Naive thymus-derived CD4-positive, alpha-beta T cell (primary cell): Measurements from ENCODE around the gene MYH11. TPM values are rescaled to one million over a fixed set of nuclear protein-coding genes. Genes with fewer than 3 reads are reported as not detected.
"Not testable (repeated sequence)": the region's sequence is repeated elsewhere in the genome, so short reads cannot be mapped to it uniquely, and the experiment has no call there.

Source experiments
- ATAC-seq: fragments of 150-1000 bp; cut with Tn5 transposase; 2 replicates; pipeline ENCODE4 v1.10.0; 2021; ENCODE audit warnings: mild to moderate bottlenecking, moderate library complexity
- CTCF ChIA-PET: fragments of 350-600 bp; sonication (Branson Sonifier 250); formaldehyde crosslinking; loops from one replicate; lab custom pipeline; 2021; ENCODE audit warnings: antibody characterized with exemption; lab: Charles Lee
- POLR2A ChIA-PET: fragments of 350-600 bp; sonication (Branson Sonifier 250); formaldehyde crosslinking; loops from one replicate; lab custom pipeline; 2021; ENCODE audit warnings: antibody characterized with exemption, inconsistent platforms; lab: Charles Lee
- DNase-seq, 9 donors: peaks; one replicate each; pipeline versions ENCODE4 v3.0.0 to v3.0.0-alpha.2; 2020 to 2022; ENCODE audit warnings: mixed read lengths in 1 of 9
- H3K27ac ChIP-seq: one replicate; pipeline ENCODE4 v1.7.0; 2013; ENCODE audit warnings: mild to moderate bottlenecking, low read depth, low read length, moderate library complexity
- H3K27me3 ChIP-seq, 2 donors: one replicate each; pipeline ENCODE4 v1.7.0; 2013; ENCODE audit warnings: low read length in 2 of 2, mild to moderate bottlenecking in 2 of 2, moderate library complexity in 2 of 2; ENCODE audit not compliant: control insufficient read depth in 2 of 2, insufficient read depth in 2 of 2
- H3K36me3 ChIP-seq, 3 experiments: 1 replicate in 2 of 3; 2 replicates in 1 of 3; pipeline ENCODE4 v1.7.0; 2013; ENCODE audit warnings: low read length in 3 of 3, mild to moderate bottlenecking in 3 of 3, moderate library complexity in 1 of 3; ENCODE audit not compliant: insufficient read depth in 3 of 3, control insufficient read depth in 2 of 3
- H3K4me1 ChIP-seq, 2 donors: one replicate each; pipeline ENCODE4 v1.7.0; 2013; ENCODE audit warnings: low read length in 2 of 2, mild to moderate bottlenecking in 2 of 2, moderate library complexity in 1 of 2; ENCODE audit not compliant: control insufficient read depth in 2 of 2, insufficient read depth in 2 of 2
- H3K4me3 ChIP-seq: 2 replicates; pipeline ENCODE4 v1.7.0; 2013; ENCODE audit warnings: mild to moderate bottlenecking, low read length
- H3K9me3 ChIP-seq, 3 experiments: 1 replicate in 2 of 3; 2 replicates in 1 of 3; pipeline ENCODE4 v1.7.0; 2013; ENCODE audit warnings: low read length in 3 of 3; ENCODE audit not compliant: control insufficient read depth in 2 of 3
- H3K27ac Mint-ChIP-seq, 9 donors: one replicate each; pipeline ENCODE4 v1.8.0; 2020 to 2022; ENCODE audit warnings: mixed read lengths in 9 of 9, mild to moderate bottlenecking in 8 of 9, moderate library complexity in 5 of 9, inconsistent platforms in 2 of 9
- H3K27me3 Mint-ChIP-seq, 5 donors: one replicate each; pipeline ENCODE4 v1.8.0; 2021 to 2022; ENCODE audit warnings: mixed read lengths in 5 of 5, mild to moderate bottlenecking in 1 of 5
- H3K36me3 Mint-ChIP-seq, 5 donors: one replicate each; pipeline ENCODE4 v1.8.0; 2020 to 2022; ENCODE audit warnings: mixed read lengths in 5 of 5, mild to moderate bottlenecking in 3 of 5, inconsistent platforms in 1 of 5
- H3K4me1 Mint-ChIP-seq, 7 donors: one replicate each; pipeline ENCODE4 v1.8.0; 2020 to 2022; ENCODE audit warnings: mixed read lengths in 7 of 7, mild to moderate bottlenecking in 3 of 7, inconsistent platforms in 1 of 7
- H3K4me3 Mint-ChIP-seq, 10 donors: one replicate each; pipeline ENCODE4 v1.8.0; 2020 to 2022; ENCODE audit warnings: mild to moderate bottlenecking in 10 of 10, mixed read lengths in 10 of 10, moderate library complexity in 6 of 10, inconsistent platforms in 2 of 10
- H3K9me3 Mint-ChIP-seq, 11 donors: one replicate each; pipeline ENCODE4 v1.8.0; 2020 to 2022; ENCODE audit warnings: mixed read lengths in 11 of 11, mild to moderate bottlenecking in 4 of 11, inconsistent platforms in 1 of 11, moderate library complexity in 1 of 11
- intact Hi-C, 2 donors: fragments of 100-400 bp; cut with micrococcal nuclease; formaldehyde crosslinking; loops; one replicate each; pipeline ENCODE4 v1.15.1; 2023
- polyA plus RNA-seq, 2 donors: library from polyadenylated mRNA; unstranded; fragments of 300-500 nt; fragmentation: Illumina TruSeq; gene quantifications; one replicate each; pipeline ENCODE4 v1.2.3, GENCODE V29; 2021
- total RNA-seq, 6 experiments: library from RNA in 5 of 6; stranded (reverse) in 5 of 6; gene quantifications; 1 replicate in 5 of 6; 2 replicates in 1 of 6; pipeline ENCODE4 v1.2.3 and lab custom pipeline; 2021 to 2026

Gene MYH11
- total and polyA plus RNA-seq, 7 experiments from 2014 or later = 0.05 to 2.2 (median 0.39) TPM; not detected in 4

DNA sequence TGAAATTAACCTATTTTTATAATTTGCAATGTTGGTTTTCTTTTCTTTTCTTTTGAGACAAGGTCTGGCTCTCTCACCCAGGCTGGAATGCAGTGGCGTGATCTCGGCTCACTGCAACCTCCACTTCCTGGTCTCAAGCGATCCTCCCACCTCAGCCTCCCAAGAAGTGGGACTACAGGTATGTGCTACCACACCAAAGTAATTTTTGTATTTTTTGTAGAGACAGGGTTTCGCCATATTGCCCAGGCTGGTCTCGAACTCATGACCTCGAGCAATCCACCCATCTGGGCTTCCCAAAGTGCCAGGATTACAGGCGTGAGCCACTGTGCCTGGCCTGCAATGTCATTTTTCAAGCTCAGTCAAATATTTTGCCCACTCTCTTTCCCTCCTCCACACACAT lies 36.0 kb downstream of the MYH11 start:
- Histone ChIP-seq H3K27me3 (no peaks in the 10 kb centered on the region), H3K4me3 (no peak overlapping the region), H3K36me3 (no peaks in the 10 kb centered on the region), H3K9me3 (peaks cover 0 to 6% (median 3%) of the 10 kb centered on the region in 3 experiments), H3K4me1 (no peaks in the 10 kb centered on the region), H3K27ac (no peak overlapping the region)
- peaks cover 0 to 11% (median 6%) of the 10 kb centered on the region in 5 donors for H3K27me3 Mint-ChIP-seq
- peaks cover 0 to 6% (median 5%) of the 10 kb centered on the region in 5 donors for H3K36me3 Mint-ChIP-seq
- peaks cover 0 to 20% (median 10%) of the 10 kb centered on the region in 11 donors for H3K9me3 Mint-ChIP-seq
- ATAC-seq = no peak
- CTCF ChIA-PET = interaction anchor here (1.3 to 1.4 kb wide), 2 partner anchors 9 to 12 kb away, joined by 3 to 6 read pairs; no protein-coding TSS in a partner anchor
- no peaks in the 10 kb centered on the region for H3K4me1 Mint-ChIP-seq
- DNase-seq = no peak
- intact Hi-C loops = loop anchor here in 1 of 2 donors (5.0 kb wide), 1 partner anchor 306 kb away; no protein-coding TSS in a partner anchor
- POLR2A ChIA-PET = no interaction called here
- H3K27ac Mint-ChIP-seq = no peak overlapping the region
- H3K4me3 Mint-ChIP-seq = no peak overlapping the region

DNA sequence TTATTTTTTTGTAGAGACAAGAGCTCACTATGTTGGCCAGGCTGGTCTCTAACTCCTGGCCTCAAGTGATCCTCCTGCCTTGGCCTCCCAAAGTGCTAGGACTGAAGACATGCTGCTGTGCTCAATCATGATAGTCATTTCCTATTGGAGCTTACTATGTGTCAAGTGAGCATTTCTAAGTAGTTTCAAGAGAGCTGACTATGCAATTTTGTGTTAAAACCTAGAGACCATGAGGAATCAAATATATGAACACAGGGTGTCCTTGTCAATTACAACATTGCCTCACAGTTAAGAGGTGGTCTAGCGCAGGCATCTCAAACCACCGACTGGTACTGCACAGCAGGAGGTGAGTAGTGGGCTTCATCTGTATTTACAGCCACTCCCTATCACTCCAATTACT lies 37.8 kb downstream of the MYH11 start:
- Histone ChIP-seq H3K9me3 (peaks cover 0 to 10% (median 3%) of the 10 kb centered on the region in 3 experiments), H3K27me3 (no peaks in the 10 kb centered on the region), H3K36me3 (no peaks in the 10 kb centered on the region), H3K4me3 (no peak overlapping the region), H3K4me1 (no peaks in the 10 kb centered on the region), H3K27ac (no peak overlapping the region)
- ATAC-seq (no peak), DNase-seq (no peak)
- ChIA-PET CTCF (no interaction called here), POLR2A (no interaction called here)
- peaks cover 0 to 11% (median 7%) of the 10 kb centered on the region in 5 donors for H3K27me3 Mint-ChIP-seq
- intact Hi-C loops = no loop called here
- H3K27ac Mint-ChIP-seq = no peak overlapping the region
- peaks cover 0 to 12% (median 5%) of the 10 kb centered on the region in 5 donors for H3K36me3 Mint-ChIP-seq
- H3K4me1 Mint-ChIP-seq = no peaks in the 10 kb centered on the region
- H3K9me3 Mint-ChIP-seq = peaks cover 0 to 32% (median 17%) of the 10 kb centered on the region in 11 donors
- no peak overlapping the region for H3K4me3 Mint-ChIP-seq

- Histone ChIP-seq H3K27me3 (no peaks in the 10 kb centered on the region), H3K9me3 (peaks cover 0 to 10% (median 3%) of the 10 kb centered on the region in 3 experiments), H3K4me1 (no peaks in the 10 kb centered on the region), H3K4me3 (no peak overlapping the region), H3K36me3 (no peaks in the 10 kb centered on the region), H3K27ac (no peak overlapping the region)
- intact Hi-C loops = no loop called here
- no peak for DNase-seq
- Mint-ChIP-seq H3K4me3 (no peak overlapping the region), H3K4me1 (no peaks in the 10 kb centered on the region), H3K36me3 (peaks cover 0 to 12% (median 5%) of the 10 kb centered on the region in 5 donors), H3K27ac (no peak overlapping the region), H3K27me3 (peaks cover 0 to 11% (median 7%) of the 10 kb centered on the region in 5 donors), H3K9me3 (peaks cover 0 to 32% (median 17%) of the 10 kb centered on the region in 11 donors)
- CTCF ChIA-PET = interaction anchor here (0.6 kb wide), 1 partner anchor 339 kb away, joined by 4 read pairs; no protein-coding TSS in a partner anchor
- POLR2A ChIA-PET = no interaction called here
- no peak for ATAC-seq
These were observed 39.4 kb downstream of the MYH11 start for GRCh38 chr16:15817446-15817845.

DNA sequence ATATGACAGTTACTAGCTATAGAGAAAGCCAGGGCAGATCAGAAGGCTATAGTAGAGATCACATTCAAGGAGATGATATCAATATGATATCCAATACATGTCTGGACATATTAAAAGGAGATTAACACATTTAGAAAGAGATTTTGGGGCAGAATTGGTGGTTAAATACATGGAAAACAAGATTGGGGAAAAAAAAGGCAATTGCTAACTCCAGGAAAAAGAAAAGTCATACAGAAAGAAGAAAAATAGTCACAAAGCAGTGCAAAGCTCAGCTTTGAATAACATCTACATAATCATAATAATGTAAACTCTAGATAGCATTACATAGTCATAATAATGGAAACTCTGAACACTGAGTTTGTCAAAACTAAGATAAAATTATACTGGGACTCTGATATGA lies 40.6 kb downstream of the MYH11 start:
- Mint-ChIP-seq H3K4me3 (no peak overlapping the region), H3K4me1 (no peaks in the 10 kb centered on the region), H3K27me3 (peaks cover 0 to 16% (median 10%) of the 10 kb centered on the region in 5 donors), H3K9me3 (peaks cover 0 to 33% (median 17%) of the 10 kb centered on the region in 11 donors), H3K27ac (no peak overlapping the region), H3K36me3 (peaks cover 0 to 12% (median 5%) of the 10 kb centered on the region in 5 donors)
- ChIA-PET CTCF (no interaction called here), POLR2A (no interaction called here)
- H3K36me3 ChIP-seq = no peaks in the 10 kb centered on the region
- peaks cover 0 to 10% (median 3%) of the 10 kb centered on the region in 3 experiments for H3K9me3 ChIP-seq
- intact Hi-C loops = no loop called here
- DNase-seq (no peak), ATAC-seq (no peak)
- H3K27me3 ChIP-seq = no peaks in the 10 kb centered on the region
- no peak overlapping the region for H3K4me3 ChIP-seq
- H3K4me1 ChIP-seq = no peaks in the 10 kb centered on the region
- H3K27ac ChIP-seq = no peak overlapping the region

DNA sequence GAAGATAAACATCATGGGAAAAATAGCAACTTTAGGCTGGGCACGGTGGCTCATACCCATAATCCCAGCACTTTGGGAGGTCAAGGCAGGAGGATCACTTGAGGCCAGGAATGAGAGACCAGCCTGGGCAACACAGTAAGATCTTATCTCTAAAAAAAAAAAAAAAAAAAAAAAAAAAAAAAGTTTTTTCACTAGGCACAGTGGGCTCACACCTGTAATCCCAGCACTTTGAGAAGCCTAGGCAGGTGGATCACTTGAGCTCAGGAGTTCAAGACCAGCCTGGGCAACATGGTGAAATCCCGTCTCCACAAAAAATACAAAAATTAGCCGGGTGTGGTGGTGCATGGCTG lies 44.5 kb downstream of the MYH11 start:
- H3K27ac ChIP-seq, H3K4me1 ChIP-seq, POLR2A ChIA-PET, H3K9me3 ChIP-seq, H3K4me1 Mint-ChIP-seq, H3K36me3 ChIP-seq, DNase-seq, H3K4me3 ChIP-seq, intact Hi-C loops, H3K27me3 ChIP-seq, H3K4me3 Mint-ChIP-seq, H3K27ac Mint-ChIP-seq, ATAC-seq: not testable (repeated sequence)
- H3K36me3 Mint-ChIP-seq = peaks cover 0 to 12% (median 10%) of the 10 kb centered on the region in 5 donors
- peaks cover 5 to 22% (median 18%) of the 10 kb centered on the region in 5 donors for H3K27me3 Mint-ChIP-seq
- CTCF ChIA-PET = interaction anchor here (1.7 kb wide), 1 partner anchor 9 kb away, joined by 6 read pairs; no protein-coding TSS in a partner anchor
- H3K9me3 Mint-ChIP-seq = peaks cover 0 to 28% (median 12%) of the 10 kb centered on the region in 11 donors

DNA sequence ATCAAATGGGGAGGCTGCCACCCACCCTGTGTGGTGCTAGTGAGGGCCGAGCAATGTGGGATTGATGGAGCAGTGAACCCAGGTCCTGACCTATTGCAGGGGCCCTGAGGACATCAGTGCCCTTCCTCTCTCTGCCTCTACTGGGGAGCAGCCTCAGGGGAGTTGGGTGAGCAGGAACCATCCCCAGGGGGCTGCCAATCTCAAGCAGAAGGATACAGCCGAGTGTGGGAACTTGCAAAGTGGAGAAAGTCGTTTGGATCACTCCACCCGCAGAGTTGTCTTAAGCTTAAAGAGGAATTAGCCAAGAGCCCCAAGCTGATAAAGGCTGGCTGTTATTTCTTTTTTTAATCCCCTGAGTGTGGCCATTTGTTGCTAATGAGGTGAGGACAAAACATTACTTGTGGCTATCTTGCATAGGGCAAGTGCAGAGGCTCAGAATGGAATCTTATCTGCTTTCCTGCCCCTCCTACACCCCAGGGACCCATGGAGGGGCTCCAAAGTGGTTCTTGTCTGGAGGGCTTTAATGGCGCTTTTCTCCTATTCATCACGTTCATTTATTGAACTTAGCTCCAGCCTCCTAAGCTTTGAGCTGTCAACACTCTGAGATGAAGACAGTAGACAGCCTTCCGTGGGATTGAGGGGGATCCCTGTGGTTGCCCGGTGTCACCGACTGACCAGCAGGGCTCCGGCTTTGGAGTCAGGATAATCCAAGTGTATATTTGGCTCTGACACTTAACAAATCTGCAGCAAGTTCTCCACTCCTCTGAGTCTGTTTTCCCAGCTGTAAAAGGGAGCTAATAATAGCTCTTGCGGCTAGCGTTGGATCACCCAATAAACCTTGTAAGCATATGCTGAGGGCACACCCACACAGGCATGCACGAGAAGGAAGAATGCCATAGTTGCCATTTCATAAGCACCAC lies 45.1 kb downstream of the MYH11 start:
- intact Hi-C loops = no loop called here
- peaks cover 0 to 12% (median 10%) of the 10 kb centered on the region in 5 donors for H3K36me3 Mint-ChIP-seq
- ChIA-PET POLR2A (no interaction called here), CTCF (interaction anchor here (1.7 kb wide), 1 partner anchor 10 kb away, joined by 6 read pairs; no protein-coding TSS in a partner anchor)
- H3K27me3 Mint-ChIP-seq = peaks cover 5 to 22% (median 18%) of the 10 kb centered on the region in 5 donors
- no peaks in the 10 kb centered on the region for H3K4me1 ChIP-seq
- DNase-seq (no peak), ATAC-seq (no peak)
- no peaks in the 10 kb centered on the region for H3K36me3 ChIP-seq
- no peaks in the 10 kb centered on the region for H3K4me1 Mint-ChIP-seq
- no peak overlapping the region for H3K4me3 Mint-ChIP-seq
- no peak overlapping the region for H3K27ac ChIP-seq
- no peak overlapping the region for H3K27ac Mint-ChIP-seq
- H3K9me3 Mint-ChIP-seq = peaks cover 0 to 28% (median 12%) of the 10 kb centered on the region in 11 donors
- no peaks in the 10 kb centered on the region for H3K27me3 ChIP-seq
- H3K9me3 ChIP-seq = peaks cover 0 to 10% (median 3%) of the 10 kb centered on the region in 3 experiments
- H3K4me3 ChIP-seq = no peak overlapping the region
